GM21367 (cell line): ENCODE data around the gene DYNC2H1.

Source experiments
- ATAC-seq: cut with Tn5 transposase; IDR thresholded peaks from one replicate; pipeline ENCODE4 v1.9.1; 2021; ENCODE audit not compliant: unreplicated experiment

Gene DYNC2H1

GRCh38 chr11:103279821-103280220, 170.6 kb downstream of the DYNC2H1 start:
- ATAC-seq = no peak

- ATAC-seq = no peak
Measured at GRCh38 chr11:103281301-103281700, 172.1 kb downstream of the DYNC2H1 start.

- no peak for ATAC-seq
Measured at GRCh38 chr11:103284260-103284659, 175.0 kb downstream of the DYNC2H1 start.

GRCh38 chr11:103294516-103294915, 185.3 kb downstream of the DYNC2H1 start:
- ATAC-seq = no peak

- ATAC-seq = no peak
Measured at GRCh38 chr11:103295704-103296103, 186.5 kb downstream of the DYNC2H1 start.

GRCh38 chr11:103297900-103298299, 188.7 kb downstream of the DYNC2H1 start:
- no peak for ATAC-seq

GRCh38 chr11:103315248-103315647, 206.0 kb downstream of the DYNC2H1 start:
- ATAC-seq = no peak

GRCh38 chr11:103317118-103317517, 207.9 kb downstream of the DYNC2H1 start:
- no peak for ATAC-seq

- ATAC-seq = no peak
Measured at GRCh38 chr11:103322821-103323220, 213.6 kb downstream of the DYNC2H1 start.

GRCh38 chr11:103325686-103326069, 216.5 kb downstream of the DYNC2H1 start:
- ATAC-seq = no peak

GRCh38 chr11:103326070-103326794, 217.0 kb downstream of the DYNC2H1 start:
- peak; percentile 97 for ATAC-seq

- ATAC-seq = no peak
Measured at GRCh38 chr11:103327721-103328120, 218.5 kb downstream of the DYNC2H1 start.

GRCh38 chr11:103332409-103332808, 223.2 kb downstream of the DYNC2H1 start:
- no peak for ATAC-seq

- no peak for ATAC-seq
Measured at GRCh38 chr11:103338621-103339484, 229.6 kb downstream of the DYNC2H1 start.

GRCh38 chr11:103339485-103339857, 230.2 kb downstream of the DYNC2H1 start:
- no peak for ATAC-seq

- ATAC-seq = no peak
Measured at GRCh38 chr11:103340956-103341355, 231.7 kb downstream of the DYNC2H1 start.

GRCh38 chr11:103344886-103345285, 235.7 kb downstream of the DYNC2H1 start:
- no peak for ATAC-seq

- ATAC-seq = no peak
Measured at GRCh38 chr11:103349595-103349994, 240.4 kb downstream of the DYNC2H1 start.

GRCh38 chr11:103354656-103355055, 245.4 kb downstream of the DYNC2H1 start:
- no peak for ATAC-seq

GRCh38 chr11:103358251-103358650, 249.0 kb downstream of the DYNC2H1 start:
- no peak for ATAC-seq

- no peak for ATAC-seq
Measured at GRCh38 chr11:103359216-103359615, 250.0 kb downstream of the DYNC2H1 start.

GRCh38 chr11:103364687-103365086, 255.5 kb downstream of the DYNC2H1 start:
- no peak for ATAC-seq
